K562 (cell line): ENCODE data around the gene PTCH1. TPM values are rescaled to one million over a fixed set of nuclear protein-coding genes. Genes with fewer than 3 reads are reported as not detected.

Experiments
- HMGXB4 ChIP-seq: sonication (generic); formaldehyde crosslinking; IDR thresholded peaks from 2 replicates; pipeline ENCODE4 v1.8.1; 2023; ENCODE audit warnings: mild to moderate bottlenecking, missing genetic modification reagents
- KDM5B ChIP-seq: fragments of 200-600 bp; sonication (generic); IDR thresholded peaks from 2 replicates; pipeline ENCODE4 v1.6.1; 2012; ENCODE audit warnings: low read depth, mild to moderate bottlenecking, moderate library complexity, low read length, control low read depth, inconsistent platforms; ENCODE audit not compliant: insufficient replicate concordance
- NEUROD1 ChIP-seq: fragments of 150-350 bp; IDR thresholded peaks from 2 replicates; pipeline ENCODE4 v1.6.1; 2014; ENCODE audit warnings: borderline replicate concordance, low read length, low read depth; ENCODE audit not compliant: partially characterized antibody
- PHB2 ChIP-seq: fragments of 450-650 bp; IDR thresholded peaks from 2 replicates; pipeline ENCODE4 v1.6.1; 2017; ENCODE audit warnings: low read depth
- POLR3A ChIP-seq: IDR thresholded peaks from 2 replicates; pipeline ENCODE4 v1.6.1; 2011; ENCODE audit warnings: borderline replicate concordance, mild to moderate bottlenecking, moderate library complexity; ENCODE audit not compliant: insufficient read length, insufficient read depth; ENCODE audit errors: extremely low read depth
- SRSF3 ChIP-seq: fragments of 200-400 bp; formaldehyde crosslinking; IDR thresholded peaks from 2 replicates; pipeline ENCODE4 v1.6.1; 2016; ENCODE audit warnings: mild to moderate bottlenecking, low read length, moderate library complexity; ENCODE audit not compliant: insufficient read depth
- TCFL5 ChIP-seq: fragments of 250-450 bp; sonication (Bioruptor Pico); conservative IDR thresholded peaks from 2 replicates; pipeline ENCODE4 v1.6.1; 2021; ENCODE audit warnings: mild to moderate bottlenecking, moderate library complexity, matching md5 sums
- TRIM25 ChIP-seq: fragments of 450-650 bp; IDR thresholded peaks from 2 replicates; pipeline ENCODE4 v1.7.0; 2016; ENCODE audit warnings: borderline replicate concordance
- ZNF197 ChIP-seq: fragments of 200-800 bp; sonication (Bioruptor generic); IDR thresholded peaks from 2 replicates; pipeline ENCODE4 v1.6.1; 2016; ENCODE audit warnings: low read depth, missing genetic modification characterization, missing compliant biosample characterization
- ZNF561 ChIP-seq: fragments of 450-650 bp; formaldehyde crosslinking; conservative IDR thresholded peaks from 2 replicates; pipeline ENCODE4 v1.4.0; 2020; ENCODE audit warnings: mild to moderate bottlenecking, moderate library complexity
- polyA plus RNA-seq, 8 experiments: library from polyadenylated mRNA; depleted of rRNA in 4 of 8; stranded (reverse) in 5 of 8; unstranded in 3 of 8; fragments of >200 nt; fragmentation: Nextera tagmentation in 2 of 8; fragmentation: Illumina TruSeq in 1 of 8; extraction: Ambion mirVana in 2 of 8; extraction: Trizol in 1 of 8; gene quantifications; 2 replicates each; pipeline versions ENCODE4 v1.2.1 to v1.2.3, GENCODE V29; 2011 to 2014; ENCODE audit warnings: inconsistent platforms in 1 of 8, missing spikeins in 1 of 8
- total RNA-seq, 7 experiments: library from RNA; depleted of rRNA in 6 of 7; stranded (reverse); fragments of >200 nt in 6 of 7; fragmentation: Illumina TruSeq in 2 of 7; extraction: Trizol in 2 of 7; gene quantifications; 2 replicates each; pipeline versions ENCODE4 v1.2.1 to v1.2.3, GENCODE V29; 2011 to 2021; ENCODE audit warnings: low replicate concordance in 1 of 7
- TF ChIP-seq, protein P1 (sequence below): fragments of 200-600 bp; sonication (generic); IDR thresholded peaks from one replicate; pipeline ENCODE4 v1.6.1; 2012; ENCODE audit warnings: mild to moderate bottlenecking, low read depth, low read length, inconsistent platforms

The PTCH1 gene
- total and polyA plus RNA-seq, 9 of the 15 experiments (the other 6 are each of a cell fraction or from before 2014, with no cell fraction given), result 0.70 to 9.9 (median 3.8) TPM

GRCh38 chr9:95462249-95463147 is 54.3 kb downstream of the PTCH1 start (continued):
- TF ChIP-seq POLR3A (no peak), SRSF3 (no peak), KDM5B (no peak), HMGXB4 (CRISPR knock-in tag) (no peak), ZNF197 (CRISPR knock-in tag) (peak; percentile 96), TCFL5 (CRISPR knock-in tag) (no peak), ZNF561 (CRISPR knock-in tag) (no peak), NEUROD1 (peak; percentile 86), TRIM25 (peak; percentile 39; the same call in 1 of the 2 replicates), PHB2 (peak; percentile 83)
- TF ChIP-seq, protein P1, sequence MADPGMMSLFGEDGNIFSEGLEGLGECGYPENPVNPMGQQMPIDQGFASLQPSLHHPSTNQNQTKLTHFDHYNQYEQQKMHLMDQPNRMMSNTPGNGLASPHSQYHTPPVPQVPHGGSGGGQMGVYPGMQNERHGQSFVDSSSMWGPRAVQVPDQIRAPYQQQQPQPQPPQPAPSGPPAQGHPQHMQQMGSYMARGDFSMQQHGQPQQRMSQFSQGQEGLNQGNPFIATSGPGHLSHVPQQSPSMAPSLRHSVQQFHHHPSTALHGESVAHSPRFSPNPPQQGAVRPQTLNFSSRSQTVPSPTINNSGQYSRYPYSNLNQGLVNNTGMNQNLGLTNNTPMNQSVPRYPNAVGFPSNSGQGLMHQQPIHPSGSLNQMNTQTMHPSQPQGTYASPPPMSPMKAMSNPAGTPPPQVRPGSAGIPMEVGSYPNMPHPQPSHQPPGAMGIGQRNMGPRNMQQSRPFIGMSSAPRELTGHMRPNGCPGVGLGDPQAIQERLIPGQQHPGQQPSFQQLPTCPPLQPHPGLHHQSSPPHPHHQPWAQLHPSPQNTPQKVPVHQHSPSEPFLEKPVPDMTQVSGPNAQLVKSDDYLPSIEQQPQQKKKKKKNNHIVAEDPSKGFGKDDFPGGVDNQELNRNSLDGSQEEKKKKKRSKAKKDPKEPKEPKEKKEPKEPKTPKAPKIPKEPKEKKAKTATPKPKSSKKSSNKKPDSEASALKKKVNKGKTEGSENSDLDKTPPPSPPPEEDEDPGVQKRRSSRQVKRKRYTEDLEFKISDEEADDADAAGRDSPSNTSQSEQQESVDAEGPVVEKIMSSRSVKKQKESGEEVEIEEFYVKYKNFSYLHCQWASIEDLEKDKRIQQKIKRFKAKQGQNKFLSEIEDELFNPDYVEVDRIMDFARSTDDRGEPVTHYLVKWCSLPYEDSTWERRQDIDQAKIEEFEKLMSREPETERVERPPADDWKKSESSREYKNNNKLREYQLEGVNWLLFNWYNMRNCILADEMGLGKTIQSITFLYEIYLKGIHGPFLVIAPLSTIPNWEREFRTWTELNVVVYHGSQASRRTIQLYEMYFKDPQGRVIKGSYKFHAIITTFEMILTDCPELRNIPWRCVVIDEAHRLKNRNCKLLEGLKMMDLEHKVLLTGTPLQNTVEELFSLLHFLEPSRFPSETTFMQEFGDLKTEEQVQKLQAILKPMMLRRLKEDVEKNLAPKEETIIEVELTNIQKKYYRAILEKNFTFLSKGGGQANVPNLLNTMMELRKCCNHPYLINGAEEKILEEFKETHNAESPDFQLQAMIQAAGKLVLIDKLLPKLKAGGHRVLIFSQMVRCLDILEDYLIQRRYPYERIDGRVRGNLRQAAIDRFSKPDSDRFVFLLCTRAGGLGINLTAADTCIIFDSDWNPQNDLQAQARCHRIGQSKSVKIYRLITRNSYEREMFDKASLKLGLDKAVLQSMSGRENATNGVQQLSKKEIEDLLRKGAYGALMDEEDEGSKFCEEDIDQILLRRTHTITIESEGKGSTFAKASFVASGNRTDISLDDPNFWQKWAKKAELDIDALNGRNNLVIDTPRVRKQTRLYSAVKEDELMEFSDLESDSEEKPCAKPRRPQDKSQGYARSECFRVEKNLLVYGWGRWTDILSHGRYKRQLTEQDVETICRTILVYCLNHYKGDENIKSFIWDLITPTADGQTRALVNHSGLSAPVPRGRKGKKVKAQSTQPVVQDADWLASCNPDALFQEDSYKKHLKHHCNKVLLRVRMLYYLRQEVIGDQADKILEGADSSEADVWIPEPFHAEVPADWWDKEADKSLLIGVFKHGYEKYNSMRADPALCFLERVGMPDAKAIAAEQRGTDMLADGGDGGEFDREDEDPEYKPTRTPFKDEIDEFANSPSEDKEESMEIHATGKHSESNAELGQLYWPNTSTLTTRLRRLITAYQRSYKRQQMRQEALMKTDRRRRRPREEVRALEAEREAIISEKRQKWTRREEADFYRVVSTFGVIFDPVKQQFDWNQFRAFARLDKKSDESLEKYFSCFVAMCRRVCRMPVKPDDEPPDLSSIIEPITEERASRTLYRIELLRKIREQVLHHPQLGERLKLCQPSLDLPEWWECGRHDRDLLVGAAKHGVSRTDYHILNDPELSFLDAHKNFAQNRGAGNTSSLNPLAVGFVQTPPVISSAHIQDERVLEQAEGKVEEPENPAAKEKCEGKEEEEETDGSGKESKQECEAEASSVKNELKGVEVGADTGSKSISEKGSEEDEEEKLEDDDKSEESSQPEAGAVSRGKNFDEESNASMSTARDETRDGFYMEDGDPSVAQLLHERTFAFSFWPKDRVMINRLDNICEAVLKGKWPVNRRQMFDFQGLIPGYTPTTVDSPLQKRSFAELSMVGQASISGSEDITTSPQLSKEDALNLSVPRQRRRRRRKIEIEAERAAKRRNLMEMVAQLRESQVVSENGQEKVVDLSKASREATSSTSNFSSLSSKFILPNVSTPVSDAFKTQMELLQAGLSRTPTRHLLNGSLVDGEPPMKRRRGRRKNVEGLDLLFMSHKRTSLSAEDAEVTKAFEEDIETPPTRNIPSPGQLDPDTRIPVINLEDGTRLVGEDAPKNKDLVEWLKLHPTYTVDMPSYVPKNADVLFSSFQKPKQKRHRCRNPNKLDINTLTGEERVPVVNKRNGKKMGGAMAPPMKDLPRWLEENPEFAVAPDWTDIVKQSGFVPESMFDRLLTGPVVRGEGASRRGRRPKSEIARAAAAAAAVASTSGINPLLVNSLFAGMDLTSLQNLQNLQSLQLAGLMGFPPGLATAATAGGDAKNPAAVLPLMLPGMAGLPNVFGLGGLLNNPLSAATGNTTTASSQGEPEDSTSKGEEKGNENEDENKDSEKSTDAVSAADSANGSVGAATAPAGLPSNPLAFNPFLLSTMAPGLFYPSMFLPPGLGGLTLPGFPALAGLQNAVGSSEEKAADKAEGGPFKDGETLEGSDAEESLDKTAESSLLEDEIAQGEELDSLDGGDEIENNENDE, result no peak
